A549 (cell line): ENCODE measurements around the gene DHRS12. TPM values are rescaled to one million over a fixed set of nuclear protein-coding genes. Genes with fewer than 3 reads are reported as not detected.

Source experiments
- ATAC-seq, 2 experiments: fragments of 200-7000 bp in 1 of 2; fragments of >200 bp in 1 of 2; cut with Nextera tagmentation in 1 of 2; cut with Tn5 transposase in 1 of 2; 3 replicates each; pipeline versions ENCODE4 v1.8.0 to v1.9.1; 2018 to 2020; ENCODE audit warnings: mild to moderate bottlenecking in 1 of 2, moderate library complexity in 1 of 2
- CTCF ChIA-PET: fragments of 300-600 bp; sonication (Branson Sonifier 250); formaldehyde crosslinking; extraction: SDS; loops from one replicate; lab custom pipeline; 2021; ENCODE audit warnings: antibody characterized with exemption, inconsistent platforms; lab: Yijun Ruan, JAX
- POLR2A ChIA-PET: fragments of 350-600 bp; formaldehyde crosslinking; extraction: SDS; loops from one replicate; lab custom pipeline; 2021; ENCODE audit warnings: antibody characterized with exemption, inconsistent platforms; lab: Yijun Ruan, JAX
- DNase-seq, 2 experiments: peaks; one replicate each; pipeline versions ENCODE4 v3.0.0 to v3.0.0-alpha.2; 2011 to 2016; ENCODE audit warnings: low read depth in 1 of 2, low spot score in 1 of 2
- FAIRE-seq: peaks from 2 replicates; lab custom pipeline; 2011; peaks lifted over from hg19 to GRCh38; lab: Jason Lieb, UNC
- H3K27ac ChIP-seq, 2 experiments: fragments of >200 bp; sonication (Bioruptor Twin); formaldehyde crosslinking; 3 replicates each; pipeline ENCODE4 v1.5.1; 2016 to 2017
- H3K4me1 ChIP-seq: fragments of >200 bp; sonication (Bioruptor Twin); formaldehyde crosslinking; 3 replicates; pipeline ENCODE4 v1.6.1; 2016
- H3K4me2 ChIP-seq: fragments of >200 bp; sonication (Bioruptor Twin); formaldehyde crosslinking; 3 replicates; pipeline ENCODE4 v1.6.1; 2016
- H3K4me3 ChIP-seq: fragments of >200 bp; sonication (Bioruptor Twin); formaldehyde crosslinking; 3 replicates; pipeline ENCODE4 v1.5.1; 2016
- H3K9me3 ChIP-seq: fragments of >200 bp; sonication (Bioruptor Twin); formaldehyde crosslinking; 3 replicates; pipeline ENCODE4 v1.6.1; 2016
- CBX2 ChIP-seq: fragments of 200-600 bp; sonication (generic); IDR thresholded peaks from 2 replicates; pipeline ENCODE4 v1.6.1; 2016; ENCODE audit warnings: low read depth, mild to moderate bottlenecking, borderline replicate concordance
- CBX8 ChIP-seq: fragments of 200-600 bp; sonication (generic); IDR thresholded peaks from 2 replicates; pipeline ENCODE4 v1.6.1; 2016
- CEBPB ChIP-seq, 2 experiments: fragments of >200 bp in 1 of 2; sonication (Bioruptor Twin) in 1 of 2; formaldehyde crosslinking in 1 of 2; IDR thresholded peaks; 2 replicates each; pipeline ENCODE4 v1.6.1; 2012 to 2016
- CHD4 ChIP-seq: fragments of 200-600 bp; sonication (generic); IDR thresholded peaks from 2 replicates; pipeline ENCODE4 v1.6.1; 2016; ENCODE audit warnings: antibody characterized with exemption, mild to moderate bottlenecking, borderline replicate concordance
- EP300 ChIP-seq, 2 experiments: fragments of >200 bp; sonication (Bioruptor Twin); formaldehyde crosslinking; IDR thresholded peaks; 2 replicates in 1 of 2; 3 replicates in 1 of 2; pipeline ENCODE4 v1.6.1; 2016 to 2017
- ESRRA ChIP-seq: fragments of 150-350 bp; IDR thresholded peaks from 2 replicates; pipeline ENCODE4 v1.6.1; 2014; ENCODE audit warnings: mild to moderate bottlenecking, low read length, borderline replicate concordance
- GATA3 ChIP-seq: IDR thresholded peaks from 2 replicates; pipeline ENCODE4 v1.6.1; 2012; ENCODE audit warnings: borderline replicate concordance
- HOXB5 ChIP-seq: fragments of 250-450 bp; sonication (Bioruptor Pico); IDR thresholded peaks from 2 replicates; pipeline ENCODE4 v1.5.0; 2020; ENCODE audit warnings: mild to moderate bottlenecking, moderate library complexity
- JUNB ChIP-seq: fragments of >200 bp; sonication (Bioruptor Twin); formaldehyde crosslinking; IDR thresholded peaks from 2 replicates; pipeline ENCODE4 v1.6.1; 2016
- MAFK ChIP-seq: fragments of 450-650 bp; IDR thresholded peaks from 2 replicates; pipeline ENCODE4 v1.6.1; 2014; ENCODE audit not compliant: partially characterized antibody
- NFE2L2 ChIP-seq: fragments of 150-350 bp; conservative IDR thresholded peaks from 2 replicates; pipeline ENCODE4 v1.6.1; 2014; ENCODE audit warnings: low read length
- NR3C1 ChIP-seq: fragments of >200 bp; sonication (Bioruptor Twin); formaldehyde crosslinking; IDR thresholded peaks from 3 replicates; pipeline ENCODE4 v1.6.1; 2017
- POLR2A ChIP-seq: IDR thresholded peaks from 2 replicates; pipeline ENCODE4 v1.6.1; 2012; ENCODE audit warnings: mild to moderate bottlenecking, low read length
- POLR2AphosphoS2 ChIP-seq: conservative IDR thresholded peaks from 2 replicates; pipeline ENCODE4 v1.6.1; 2012; ENCODE audit warnings: low read length, improper control_type of control experiment, inconsistent platforms
- RAD21 ChIP-seq, 2 experiments: fragments of >200 bp in 1 of 2; sonication (Bioruptor Twin) in 1 of 2; formaldehyde crosslinking in 1 of 2; IDR thresholded peaks in 1 of 2; conservative IDR thresholded peaks in 1 of 2; 2 replicates in 1 of 2; 3 replicates in 1 of 2; pipeline ENCODE4 v1.6.1; 2012 to 2018; ENCODE audit warnings: inconsistent platforms in 1 of 2
- RARB ChIP-seq: fragments of 250-450 bp; sonication (Bioruptor Pico); IDR thresholded peaks from 2 replicates; pipeline ENCODE4 v1.8.0; 2021; ENCODE audit warnings: mild to moderate bottlenecking, moderate library complexity
- RCOR1 ChIP-seq: fragments of 150-350 bp; IDR thresholded peaks from 2 replicates; pipeline ENCODE4 v1.6.1; 2014; ENCODE audit warnings: antibody characterized with exemption, low read length, low read depth
- RFX5 ChIP-seq: fragments of 450-650 bp; IDR thresholded peaks from 2 replicates; pipeline ENCODE4 v1.7.1; 2014; ENCODE audit warnings: antibody characterized with exemption, mild to moderate bottlenecking, moderate library complexity
- SREBF2 ChIP-seq: fragments of 450-650 bp; IDR thresholded peaks from 2 replicates; pipeline ENCODE4 v1.6.1; 2014; ENCODE audit warnings: mild to moderate bottlenecking, moderate library complexity
- TFCP2L1 ChIP-seq: fragments of 250-450 bp; sonication (Bioruptor Pico); IDR thresholded peaks from 2 replicates; pipeline ENCODE4 v1.5.0; 2021; ENCODE audit warnings: mild to moderate bottlenecking
- ZSCAN20 ChIP-seq: fragments of 250-450 bp; sonication (Bioruptor Pico); IDR thresholded peaks from 2 replicates; pipeline ENCODE4 v1.8.0; 2022; ENCODE audit warnings: mild to moderate bottlenecking, moderate library complexity
- WGBS: methylation state at CpG from one replicate; pipeline ENCODE4 v1.1.6; 2017; ENCODE audit errors: missing lambda C conversion rate; 5-methylcytosine and 5-hydroxymethylcytosine counted together
- polyA plus RNA-seq, 4 experiments: library from polyadenylated mRNA; depleted of rRNA in 3 of 4; stranded (reverse); fragments of >200 nt; fragmentation: RNase III in 1 of 4; extraction: RNeasy Plus Mini Kit Qiagen cat#74134 plus additional on column Dnase treatment in 1 of 4; gene quantifications; 2 replicates in 3 of 4; 3 replicates in 1 of 4; pipeline ENCODE4 v1.2.3, GENCODE V29; 2011 to 2017
- TF ChIP-seq, protein P1 (sequence below): fragments of 150-350 bp; IDR thresholded peaks from 2 replicates; pipeline ENCODE4 v1.6.1; 2014; ENCODE audit warnings: low read depth, mild to moderate bottlenecking, low read length
- TF ChIP-seq, protein P2 (sequence below): fragments of >200 bp; sonication (Bioruptor Twin); formaldehyde crosslinking; IDR thresholded peaks from 3 replicates; pipeline ENCODE4 v1.6.1; 2016
- TF ChIP-seq, protein P3 (sequence below): IDR thresholded peaks from 2 replicates; pipeline ENCODE4 v1.6.1; 2012
- TF ChIP-seq, protein P4 (sequence below): fragments of 200-600 bp; sonication (generic); IDR thresholded peaks from 2 replicates; pipeline ENCODE4 v1.6.1; 2016; ENCODE audit warnings: antibody characterized with exemption, mild to moderate bottlenecking, moderate library complexity
- TF ChIP-seq, protein P5 (sequence below): fragments of >200 bp; sonication (Bioruptor Twin); formaldehyde crosslinking; IDR thresholded peaks from 2 replicates; pipeline ENCODE4 v1.6.1; 2016

Gene DHRS12
- polyA plus RNA-seq, 2 of the 4 experiments (the other 2 are of a cell fraction), result 4.2 to 7.5 TPM

DNA sequence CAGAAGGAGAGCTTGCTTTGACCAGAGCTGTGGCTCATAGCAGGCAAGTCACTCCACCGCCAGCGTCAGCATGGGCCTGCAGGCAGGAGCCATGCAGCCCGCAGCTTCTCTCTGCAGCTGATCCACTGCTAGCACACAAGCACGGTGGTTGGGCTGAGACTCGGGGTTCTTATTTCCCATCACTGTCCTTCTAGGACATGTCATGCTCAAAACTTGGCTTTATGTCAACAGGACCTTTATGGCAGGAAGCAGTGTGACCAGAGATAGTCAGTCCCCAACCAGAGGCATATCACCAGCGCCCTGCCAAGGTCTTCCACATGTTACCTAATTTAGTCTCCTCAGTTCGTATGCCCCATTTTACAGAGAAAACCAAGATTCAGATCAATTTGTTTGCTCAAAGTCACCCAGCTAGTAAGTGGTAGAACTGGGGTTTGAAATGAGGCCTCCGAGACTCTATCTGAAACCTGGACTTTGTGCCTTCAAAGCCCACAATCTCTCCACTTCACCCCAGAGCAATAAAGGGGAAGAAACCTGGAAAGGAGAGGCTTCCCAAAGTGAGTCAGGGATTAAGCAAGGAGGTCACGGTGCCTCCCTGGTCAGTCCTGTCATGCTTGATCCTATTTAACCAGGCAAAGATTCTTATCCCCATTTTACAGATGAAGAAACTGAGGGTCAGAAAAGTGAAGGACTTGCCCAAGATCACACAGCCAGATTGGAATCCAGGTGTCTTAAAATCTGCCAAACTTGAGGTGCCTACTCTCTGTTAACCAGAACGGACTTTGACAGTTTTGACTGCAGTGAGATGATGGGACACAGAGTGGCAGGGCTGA lies 36.0 kb upstream of the DHRS12 start:
- Histone ChIP-seq H3K4me2 (no peak overlapping the region), H3K27ac (no peak overlapping the region), H3K4me3 (no peak overlapping the region), H3K9me3 (no peaks in the 10 kb centered on the region), H3K4me1 (no peaks in the 10 kb centered on the region)
- CTCF ChIA-PET, result interaction anchor here (0.7 to 1.2 kb wide), 2 partner anchors 25 kb away, joined by 3 read pairs; no protein-coding TSS in a partner anchor
- POLR2A ChIA-PET, result no interaction called here
- 76% methylated on average over 8 of the region's 10 CpGs for WGBS
- no peak for TF ChIP-seq ZSCAN20 (CRISPR knock-in tag)
- no peak for TF ChIP-seq CBX8
- no peak for TF ChIP-seq RFX5
- TF ChIP-seq RARB (CRISPR knock-in tag), result no peak
- TF ChIP-seq, protein P1, sequence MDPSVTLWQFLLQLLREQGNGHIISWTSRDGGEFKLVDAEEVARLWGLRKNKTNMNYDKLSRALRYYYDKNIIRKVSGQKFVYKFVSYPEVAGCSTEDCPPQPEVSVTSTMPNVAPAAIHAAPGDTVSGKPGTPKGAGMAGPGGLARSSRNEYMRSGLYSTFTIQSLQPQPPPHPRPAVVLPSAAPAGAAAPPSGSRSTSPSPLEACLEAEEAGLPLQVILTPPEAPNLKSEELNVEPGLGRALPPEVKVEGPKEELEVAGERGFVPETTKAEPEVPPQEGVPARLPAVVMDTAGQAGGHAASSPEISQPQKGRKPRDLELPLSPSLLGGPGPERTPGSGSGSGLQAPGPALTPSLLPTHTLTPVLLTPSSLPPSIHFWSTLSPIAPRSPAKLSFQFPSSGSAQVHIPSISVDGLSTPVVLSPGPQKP, result no peak
- TF ChIP-seq RCOR1, result no peak
- no peak for TF ChIP-seq CHD4
- TF ChIP-seq, protein P2, sequence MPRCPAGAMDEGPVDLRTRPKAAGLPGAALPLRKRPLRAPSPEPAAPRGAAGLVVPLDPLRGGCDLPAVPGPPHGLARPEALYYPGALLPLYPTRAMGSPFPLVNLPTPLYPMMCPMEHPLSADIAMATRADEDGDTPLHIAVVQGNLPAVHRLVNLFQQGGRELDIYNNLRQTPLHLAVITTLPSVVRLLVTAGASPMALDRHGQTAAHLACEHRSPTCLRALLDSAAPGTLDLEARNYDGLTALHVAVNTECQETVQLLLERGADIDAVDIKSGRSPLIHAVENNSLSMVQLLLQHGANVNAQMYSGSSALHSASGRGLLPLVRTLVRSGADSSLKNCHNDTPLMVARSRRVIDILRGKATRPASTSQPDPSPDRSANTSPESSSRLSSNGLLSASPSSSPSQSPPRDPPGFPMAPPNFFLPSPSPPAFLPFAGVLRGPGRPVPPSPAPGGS, result no peak
- TF ChIP-seq GATA3, result no peak
- no peak for DNase-seq
- no peak for ATAC-seq
- no peak for FAIRE-seq

DNA sequence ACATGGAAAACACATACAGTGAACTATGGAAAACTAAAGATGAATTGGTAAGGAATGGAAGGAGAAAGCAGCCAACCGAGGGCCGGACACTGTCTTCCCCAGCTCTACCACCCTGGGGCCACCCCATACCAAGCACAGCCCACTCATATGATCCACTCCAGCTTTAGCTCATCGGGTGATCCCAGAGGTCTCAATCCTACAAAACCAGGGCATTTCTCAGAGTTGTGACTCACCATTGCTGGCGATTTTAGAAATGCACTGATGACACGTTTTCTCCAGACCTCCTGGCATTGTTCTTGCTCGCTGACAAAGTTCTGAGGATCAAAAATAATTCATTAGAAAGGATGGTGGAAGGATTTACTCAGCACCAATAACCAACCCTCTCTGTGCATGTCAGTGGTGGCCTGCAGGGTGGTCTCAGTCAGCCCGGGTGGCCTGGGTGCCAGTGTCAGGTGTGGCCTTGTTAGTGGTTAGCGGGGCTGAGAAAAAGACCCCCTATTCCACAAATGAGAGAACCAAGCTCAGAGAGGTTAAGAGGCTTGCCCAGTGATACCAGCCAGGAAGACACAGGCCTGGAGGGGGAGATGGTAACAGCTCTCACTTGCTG lies 34.4 kb upstream of the DHRS12 start:
- H3K4me2 ChIP-seq, result no peak overlapping the region
- no peak overlapping the region for H3K4me3 ChIP-seq
- TF ChIP-seq, protein P3, sequence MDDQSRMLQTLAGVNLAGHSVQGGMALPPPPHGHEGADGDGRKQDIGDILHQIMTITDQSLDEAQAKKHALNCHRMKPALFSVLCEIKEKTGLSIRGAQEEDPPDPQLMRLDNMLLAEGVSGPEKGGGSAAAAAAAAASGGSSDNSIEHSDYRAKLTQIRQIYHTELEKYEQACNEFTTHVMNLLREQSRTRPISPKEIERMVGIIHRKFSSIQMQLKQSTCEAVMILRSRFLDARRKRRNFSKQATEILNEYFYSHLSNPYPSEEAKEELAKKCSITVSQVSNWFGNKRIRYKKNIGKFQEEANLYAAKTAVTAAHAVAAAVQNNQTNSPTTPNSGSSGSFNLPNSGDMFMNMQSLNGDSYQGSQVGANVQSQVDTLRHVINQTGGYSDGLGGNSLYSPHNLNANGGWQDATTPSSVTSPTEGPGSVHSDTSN, result no peak
- TF ChIP-seq HOXB5 (no peak), NFE2L2 (no peak), JUNB (no peak), RAD21 (conservative IDR thresholded peaks at IDR 0.05 in 1 of 2, IDR thresholded peaks at IDR 0.05 in 1 of 2) (no peak)
- H3K27ac ChIP-seq, result no peak overlapping the region
- CTCF ChIA-PET, result interaction anchor here (1.0 to 1.5 kb wide), 4 partner anchors 9 to 290 kb away, joined by 3 to 4 read pairs (median 3); no protein-coding TSS in a partner anchor
- no peak for ATAC-seq
- FAIRE-seq, result no peak
- H3K9me3 ChIP-seq, result no peaks in the 10 kb centered on the region
- no peaks in the 10 kb centered on the region for H3K4me1 ChIP-seq
- WGBS, result 68% methylated on average over 7 of the region's 8 CpGs
- POLR2A ChIA-PET, result no interaction called here
- DNase-seq, result no peak

DNA sequence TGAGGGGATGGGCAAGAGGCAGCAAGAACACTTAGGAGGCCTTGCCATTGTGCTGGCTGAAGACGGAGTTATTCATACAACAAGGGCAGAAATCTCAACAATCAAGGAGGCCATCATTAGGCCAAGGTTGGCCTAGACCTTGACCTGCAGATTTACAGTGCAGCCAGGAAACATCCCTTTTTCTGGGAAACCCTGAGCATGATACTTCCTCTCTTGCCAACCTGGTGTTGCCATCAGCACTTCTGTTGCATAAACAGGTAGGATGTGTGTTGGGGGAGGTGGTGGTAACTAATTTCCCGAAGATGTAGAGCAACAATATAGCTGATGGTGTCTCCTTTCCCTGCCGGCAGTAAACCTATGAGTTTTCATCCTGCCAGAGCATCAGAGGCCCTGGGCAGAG lies 33.1 kb upstream of the DHRS12 start:
- no peak overlapping the region for H3K4me2 ChIP-seq
- no peaks in the 10 kb centered on the region for H3K4me1 ChIP-seq
- DNase-seq, result no peak
- H3K4me3 ChIP-seq, result no peak overlapping the region
- no peak for FAIRE-seq
- ChIA-PET CTCF (interaction anchor here (0.8 to 1.1 kb wide), 2 partner anchors 12 to 23 kb away, joined by 3 to 4 read pairs; no protein-coding TSS in a partner anchor), POLR2A (no interaction called here)
- no peaks in the 10 kb centered on the region for H3K9me3 ChIP-seq
- H3K27ac ChIP-seq, result no peak overlapping the region
- WGBS, result 71% methylated on average over 1 of the region's 3 CpGs
- ATAC-seq, result no peak
- TF ChIP-seq CEBPB (IDR thresholded peaks at IDR 0.05) (no peak), ESRRA (no peak), POLR2A (no peak), TFCP2L1 (no peak), JUNB (no peak), RCOR1 (no peak), POLR2AphosphoS2 (no peak), CBX2 (no peak), MAFK (no peak), CBX8 (no peak), EP300 (IDR thresholded peaks at IDR 0.05) (no peak), SREBF2 (no peak), NR3C1 (no peak)
- TF ChIP-seq, protein P4, sequence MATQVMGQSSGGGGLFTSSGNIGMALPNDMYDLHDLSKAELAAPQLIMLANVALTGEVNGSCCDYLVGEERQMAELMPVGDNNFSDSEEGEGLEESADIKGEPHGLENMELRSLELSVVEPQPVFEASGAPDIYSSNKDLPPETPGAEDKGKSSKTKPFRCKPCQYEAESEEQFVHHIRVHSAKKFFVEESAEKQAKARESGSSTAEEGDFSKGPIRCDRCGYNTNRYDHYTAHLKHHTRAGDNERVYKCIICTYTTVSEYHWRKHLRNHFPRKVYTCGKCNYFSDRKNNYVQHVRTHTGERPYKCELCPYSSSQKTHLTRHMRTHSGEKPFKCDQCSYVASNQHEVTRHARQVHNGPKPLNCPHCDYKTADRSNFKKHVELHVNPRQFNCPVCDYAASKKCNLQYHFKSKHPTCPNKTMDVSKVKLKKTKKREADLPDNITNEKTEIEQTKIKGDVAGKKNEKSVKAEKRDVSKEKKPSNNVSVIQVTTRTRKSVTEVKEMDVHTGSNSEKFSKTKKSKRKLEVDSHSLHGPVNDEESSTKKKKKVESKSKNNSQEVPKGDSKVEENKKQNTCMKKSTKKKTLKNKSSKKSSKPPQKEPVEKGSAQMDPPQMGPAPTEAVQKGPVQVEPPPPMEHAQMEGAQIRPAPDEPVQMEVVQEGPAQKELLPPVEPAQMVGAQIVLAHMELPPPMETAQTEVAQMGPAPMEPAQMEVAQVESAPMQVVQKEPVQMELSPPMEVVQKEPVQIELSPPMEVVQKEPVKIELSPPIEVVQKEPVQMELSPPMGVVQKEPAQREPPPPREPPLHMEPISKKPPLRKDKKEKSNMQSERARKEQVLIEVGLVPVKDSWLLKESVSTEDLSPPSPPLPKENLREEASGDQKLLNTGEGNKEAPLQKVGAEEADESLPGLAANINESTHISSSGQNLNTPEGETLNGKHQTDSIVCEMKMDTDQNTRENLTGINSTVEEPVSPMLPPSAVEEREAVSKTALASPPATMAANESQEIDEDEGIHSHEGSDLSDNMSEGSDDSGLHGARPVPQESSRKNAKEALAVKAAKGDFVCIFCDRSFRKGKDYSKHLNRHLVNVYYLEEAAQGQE, result no peak
- TF ChIP-seq, protein P5, sequence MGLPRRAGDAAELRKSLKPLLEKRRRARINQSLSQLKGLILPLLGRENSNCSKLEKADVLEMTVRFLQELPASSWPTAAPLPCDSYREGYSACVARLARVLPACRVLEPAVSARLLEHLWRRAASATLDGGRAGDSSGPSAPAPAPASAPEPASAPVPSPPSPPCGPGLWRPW, result no peak
